NCI-H2227 treated with DMSO at 0.1 percent for 48 hours (cell line): Measurements from ENCODE around the gene AP1AR.
"Not testable (repeated sequence)": the region's sequence is repeated elsewhere in the genome, so short reads cannot be mapped to it uniquely, and the experiment has no call there.

Experiments used
- DNase-seq: peaks from one replicate; lab custom pipeline; 2025; lab: John Stamatoyannopoulos, UW

The AP1AR gene

GRCh38 chr4:112279025-112279881, 47.7 kb downstream of the AP1AR start:
- DNase-seq = peak; percentile 27

GRCh38 chr4:112279882-112280315, 48.3 kb downstream of the AP1AR start:
- DNase-seq = no peak

- DNase-seq = no peak
Measured at GRCh38 chr4:112280386-112281056, 48.9 kb downstream of the AP1AR start.

GRCh38 chr4:112281895-112282398, 50.4 kb downstream of the AP1AR start:
- not testable (repeated sequence) for DNase-seq

- no peak for DNase-seq
Measured at GRCh38 chr4:112282860-112283667, 51.5 kb downstream of the AP1AR start.

GRCh38 chr4:112284166-112284565, 52.6 kb downstream of the AP1AR start:
- DNase-seq = no peak

GRCh38 chr4:112284662-112285411, 53.2 kb downstream of the AP1AR start:
- DNase-seq = no peak

- no peak for DNase-seq
Measured at GRCh38 chr4:112287258-112287989, 55.8 kb downstream of the AP1AR start.

GRCh38 chr4:112288455-112288854, 56.9 kb downstream of the AP1AR start:
- no peak for DNase-seq

- no peak for DNase-seq
Measured at GRCh38 chr4:112289407-112290253, 58.0 kb downstream of the AP1AR start.

GRCh38 chr4:112290341-112290740, 58.8 kb downstream of the AP1AR start:
- no peak for DNase-seq

GRCh38 chr4:112296949-112297880, 65.6 kb downstream of the AP1AR start, which contains the start of gene ALPK1:
ALPK1 (plus strand) TSS chr4:112297369.
- DNase-seq = peak; percentile 21

GRCh38 chr4:112299721-112300120, 68.1 kb downstream of the AP1AR start:
- no peak for DNase-seq

- DNase-seq = no peak
Measured at GRCh38 chr4:112302320-112303274, 71.0 kb downstream of the AP1AR start.

- DNase-seq = not testable (repeated sequence)
Measured at GRCh38 chr4:112305477-112305876, 73.9 kb downstream of the AP1AR start.

GRCh38 chr4:112309263-112309791, 77.7 kb downstream of the AP1AR start:
- peak; percentile 26 for DNase-seq

- no peak for DNase-seq
Measured at GRCh38 chr4:112311516-112311915, 79.9 kb downstream of the AP1AR start.
